ENCODE data around the gene ZP1. TPM values are rescaled to one million over a fixed set of nuclear protein-coding genes. Genes with fewer than 3 reads are reported as not detected.
A peak's percentile ranks its signal among the peaks of the same experiment; 100 is the strongest.

The ZP1 gene
- total and polyA plus RNA-seq, 5 donors = 0.16 TPM; not detected in 4

DNA sequence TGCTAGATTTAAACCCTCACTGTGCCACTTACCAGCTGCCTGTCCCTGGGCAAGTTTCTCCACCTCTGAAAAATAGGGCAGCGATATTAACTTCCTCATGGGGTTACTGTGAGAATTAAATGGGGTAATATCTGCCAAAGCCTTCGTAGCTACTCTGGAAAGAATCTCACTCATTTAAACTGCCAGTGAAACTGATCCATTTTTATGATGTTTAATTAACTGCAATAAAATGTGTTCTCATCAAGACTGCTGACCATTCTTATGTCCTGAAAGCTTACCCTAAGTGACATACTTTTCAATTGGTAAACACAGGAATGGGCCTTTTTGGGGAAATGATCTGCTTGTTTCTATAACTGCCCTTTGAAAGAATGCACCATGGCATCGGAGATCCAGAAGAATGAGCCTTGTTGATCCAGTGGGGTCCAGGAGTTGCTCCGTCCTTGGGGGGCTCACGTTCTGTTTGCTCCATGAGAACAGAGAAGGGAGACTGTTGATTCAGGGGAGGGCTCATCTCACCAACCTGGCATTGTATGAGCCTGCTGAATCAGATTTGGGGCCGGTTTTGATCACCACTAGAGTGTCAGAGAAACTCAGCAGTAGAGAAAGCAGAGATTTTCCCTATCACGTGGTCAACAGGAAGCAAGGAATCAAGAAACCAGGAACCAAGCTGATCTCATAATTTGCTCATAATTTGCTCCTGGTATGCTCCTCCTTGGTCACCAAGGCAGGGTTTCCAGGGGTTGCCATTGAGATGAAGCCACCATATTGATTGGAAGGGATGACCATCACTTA is 32.4 kb upstream of the ZP1 start:
- DNase-seq (peak in 1 of 3 donors; percentile 2), ATAC-seq (no peak)
- Histone ChIP-seq H3K9me3 (ENCODE audit: control insufficient read depth, low read length) (no peaks in the 10 kb centered on the region), H3K27me3 (ENCODE audit: control insufficient read depth, insufficient read depth) (no peaks in the 10 kb centered on the region), H3K4me1 (ENCODE audit: control insufficient read depth, insufficient read depth, low read length) (no peaks in the 10 kb centered on the region), H3K4me3 (ENCODE audit: low read length) (no peak overlapping the region), H3K27ac (ENCODE audit: low read length) (no peak overlapping the region)
- WGBS = 54% methylated on average over 7 of the region's 7 CpGs
- intact Hi-C loops (cut with DNase I) = loop anchor here (5.0 to 10.0 kb wide), 6 partner anchors 52 to 352 kb away; no protein-coding TSS in a partner anchor

DNA sequence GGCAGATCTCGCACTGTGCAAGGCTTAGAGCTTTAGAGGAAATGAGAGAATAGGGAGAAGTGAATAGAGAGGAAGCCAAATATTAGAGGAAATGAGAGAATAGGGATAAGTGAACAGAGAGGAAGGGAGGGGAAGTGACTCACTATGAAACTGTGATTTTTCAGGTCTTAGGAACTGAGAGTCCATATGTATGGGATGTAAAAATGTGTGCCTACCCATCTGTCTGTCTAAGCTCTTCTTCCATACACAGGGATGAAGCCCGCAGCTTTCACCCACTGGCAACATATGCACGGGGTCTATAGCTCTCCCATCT is 31.9 kb upstream of the ZP1 start:
- intact Hi-C loops (cut with DNase I) = loop anchor here in 3 of 4 donors (5.0 to 10.0 kb wide), 3 partner anchors 67 to 349 kb away; no protein-coding TSS in a partner anchor
- DNase-seq = no peak
- ATAC-seq = no peak
- Histone ChIP-seq H3K9me3 (ENCODE audit: control insufficient read depth, low read length) (no peaks in the 10 kb centered on the region), H3K4me1 (ENCODE audit: control insufficient read depth, insufficient read depth, low read length) (peaks cover 1% of the 10 kb centered on the region), H3K27ac (ENCODE audit: low read length) (no peak overlapping the region), H3K4me3 (ENCODE audit: low read length) (no peak overlapping the region), H3K27me3 (ENCODE audit: control insufficient read depth, insufficient read depth) (no peaks in the 10 kb centered on the region)
- 74% methylated on average over 3 of the region's 3 CpGs for WGBS

DNA sequence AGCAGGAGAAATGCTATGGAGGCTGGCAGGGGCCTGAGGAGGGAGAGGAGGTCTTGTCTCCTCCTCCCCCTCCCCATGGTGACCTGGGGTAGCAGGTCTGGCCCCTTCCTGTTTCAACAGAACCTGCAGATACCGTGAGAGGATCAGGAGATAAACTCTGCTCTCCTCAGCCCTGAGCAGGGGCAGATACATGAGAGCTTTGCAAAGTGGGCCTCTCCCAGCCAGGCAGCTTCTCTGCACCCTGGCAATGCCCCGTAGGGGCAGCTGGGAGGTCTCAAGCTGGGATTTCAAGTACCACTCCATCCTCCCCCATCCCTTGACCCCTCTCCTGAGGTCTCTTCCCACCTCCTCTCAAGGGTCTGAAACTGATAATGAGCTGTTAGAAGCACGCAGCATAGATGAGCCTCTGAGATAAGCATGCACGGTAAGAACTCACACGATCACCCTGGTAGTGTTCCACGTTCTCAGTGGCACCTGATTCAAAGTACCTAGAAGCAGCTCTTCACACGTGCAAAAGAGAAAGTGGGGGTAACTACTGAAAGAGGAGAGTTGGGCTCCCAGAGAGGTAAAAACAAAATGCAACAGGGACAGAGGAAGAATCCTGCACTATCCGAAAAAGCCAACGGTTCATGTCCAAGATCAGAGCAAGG is 30.4 kb upstream of the ZP1 start:
- Histone ChIP-seq H3K27ac (ENCODE audit: low read length) (no peak overlapping the region), H3K4me1 (ENCODE audit: control insufficient read depth, insufficient read depth, low read length) (peaks cover 10% of the 10 kb centered on the region), H3K4me3 (ENCODE audit: low read length) (no peak overlapping the region), H3K27me3 (ENCODE audit: control insufficient read depth, insufficient read depth) (no peaks in the 10 kb centered on the region), H3K9me3 (ENCODE audit: control insufficient read depth, low read length) (no peaks in the 10 kb centered on the region)
- ATAC-seq (no peak), DNase-seq (no peak)
- intact Hi-C loops (cut with DNase I) = loop anchor here in 3 of 4 donors (5.0 to 10.0 kb wide), 3 partner anchors 65 to 348 kb away; no protein-coding TSS in a partner anchor
- WGBS = 60% methylated on average over 9 of the region's 9 CpGs

DNA sequence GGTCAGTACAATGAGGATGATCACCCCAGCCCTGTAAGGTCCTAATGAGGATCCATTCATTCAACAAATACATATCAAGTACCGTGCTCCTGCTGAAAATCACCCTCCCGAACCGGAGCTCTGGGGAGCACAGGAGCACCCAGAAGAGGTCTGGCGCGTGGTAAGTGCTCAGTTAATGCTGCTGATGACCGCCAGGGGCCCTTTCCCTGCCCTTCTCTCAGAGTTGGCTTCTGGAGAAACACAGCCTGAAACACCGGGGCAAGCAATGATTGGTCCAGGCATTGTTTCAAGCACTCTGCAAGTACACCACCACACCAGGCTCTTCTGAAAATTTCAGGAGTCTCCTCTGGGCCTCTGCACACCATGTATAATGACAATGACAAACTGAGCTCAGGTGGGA is 29.2 kb upstream of the ZP1 start:
- peak in 1 of 3 donors; percentile 20 for DNase-seq
- H3K4me1 ChIP-seq (ENCODE audit: control insufficient read depth, insufficient read depth, low read length) = peaks cover 10% of the 10 kb centered on the region
- no peak for ATAC-seq

DNA sequence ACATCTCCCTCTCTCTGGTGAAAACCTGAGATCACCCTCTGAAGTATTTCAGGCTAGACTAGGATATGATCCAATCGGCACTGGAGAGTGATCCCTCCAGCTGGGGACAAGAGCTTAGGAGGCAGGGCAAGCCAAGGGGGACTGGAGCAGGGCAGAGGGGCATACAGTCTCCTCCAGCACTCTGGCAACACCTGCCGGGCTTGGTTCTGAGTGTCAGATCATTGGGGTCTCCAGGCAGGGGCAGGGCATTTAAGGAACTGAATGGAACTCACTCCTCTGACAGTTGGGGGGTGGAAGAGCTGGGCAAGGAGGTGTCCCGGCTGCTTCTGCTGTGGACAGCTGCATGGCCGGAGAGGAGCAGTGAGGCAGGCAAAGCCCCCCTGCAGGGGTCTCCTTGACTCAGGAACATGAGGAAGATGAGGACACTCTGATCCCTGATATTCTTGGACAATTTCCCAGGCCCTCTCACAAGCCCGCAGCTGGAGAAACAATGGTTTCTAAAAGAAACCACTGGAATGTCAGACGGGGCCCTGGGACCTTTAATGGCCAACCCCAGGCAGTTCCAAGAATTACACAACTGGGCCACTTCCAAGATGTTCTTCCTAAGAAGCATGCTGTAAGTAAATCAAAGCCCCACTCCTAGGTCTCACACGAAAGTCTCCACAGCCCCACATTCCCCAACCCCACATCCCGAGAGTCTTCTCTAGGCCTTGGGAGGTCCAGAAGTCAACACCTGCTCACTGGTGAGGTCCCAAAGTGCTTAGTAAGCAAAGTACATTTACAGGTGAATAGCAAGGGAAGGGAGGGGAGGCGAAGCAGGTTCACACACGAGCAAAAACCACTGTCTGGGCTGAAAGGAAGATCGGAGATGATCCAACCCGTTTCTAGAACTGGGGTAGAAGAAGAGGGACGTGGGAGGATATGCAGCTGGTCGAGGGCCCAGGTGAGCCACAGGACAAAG is 26.6 kb upstream of the ZP1 start:
- intact Hi-C loops (cut with DNase I) = no loop called here
- peak; percentile 18 to 51 for ATAC-seq
- H3K27me3 ChIP-seq (ENCODE audit: control insufficient read depth, insufficient read depth) = no peaks in the 10 kb centered on the region
- H3K27ac ChIP-seq (ENCODE audit: low read length) = peak overlapping the region; percentile 42
- WGBS = 61% methylated on average over 14 of the region's 14 CpGs
- no peaks in the 10 kb centered on the region for H3K9me3 ChIP-seq (ENCODE audit: control insufficient read depth, low read length)
- no peak overlapping the region for H3K4me3 ChIP-seq (ENCODE audit: low read length)
- peak in 2 of 3 donors; percentile 45 to 66 for DNase-seq
- peaks cover 14% of the 10 kb centered on the region for H3K4me1 ChIP-seq (ENCODE audit: control insufficient read depth, insufficient read depth, low read length)

More for the DNA sequence above, 29.2 kb upstream of the ZP1 start:
- WGBS = 79% methylated on average over 7 of the region's 7 CpGs
- Histone ChIP-seq H3K27me3 (ENCODE audit: control insufficient read depth, insufficient read depth) (no peaks in the 10 kb centered on the region), H3K4me3 (ENCODE audit: low read length) (no peak overlapping the region), H3K9me3 (ENCODE audit: control insufficient read depth, low read length) (no peaks in the 10 kb centered on the region), H3K27ac (ENCODE audit: low read length) (no peak overlapping the region)
- intact Hi-C loops (cut with DNase I) = loop anchor here in 3 of 4 donors (5.0 to 10.0 kb wide), 3 partner anchors 64 to 347 kb away; no protein-coding TSS in a partner anchor

DNA sequence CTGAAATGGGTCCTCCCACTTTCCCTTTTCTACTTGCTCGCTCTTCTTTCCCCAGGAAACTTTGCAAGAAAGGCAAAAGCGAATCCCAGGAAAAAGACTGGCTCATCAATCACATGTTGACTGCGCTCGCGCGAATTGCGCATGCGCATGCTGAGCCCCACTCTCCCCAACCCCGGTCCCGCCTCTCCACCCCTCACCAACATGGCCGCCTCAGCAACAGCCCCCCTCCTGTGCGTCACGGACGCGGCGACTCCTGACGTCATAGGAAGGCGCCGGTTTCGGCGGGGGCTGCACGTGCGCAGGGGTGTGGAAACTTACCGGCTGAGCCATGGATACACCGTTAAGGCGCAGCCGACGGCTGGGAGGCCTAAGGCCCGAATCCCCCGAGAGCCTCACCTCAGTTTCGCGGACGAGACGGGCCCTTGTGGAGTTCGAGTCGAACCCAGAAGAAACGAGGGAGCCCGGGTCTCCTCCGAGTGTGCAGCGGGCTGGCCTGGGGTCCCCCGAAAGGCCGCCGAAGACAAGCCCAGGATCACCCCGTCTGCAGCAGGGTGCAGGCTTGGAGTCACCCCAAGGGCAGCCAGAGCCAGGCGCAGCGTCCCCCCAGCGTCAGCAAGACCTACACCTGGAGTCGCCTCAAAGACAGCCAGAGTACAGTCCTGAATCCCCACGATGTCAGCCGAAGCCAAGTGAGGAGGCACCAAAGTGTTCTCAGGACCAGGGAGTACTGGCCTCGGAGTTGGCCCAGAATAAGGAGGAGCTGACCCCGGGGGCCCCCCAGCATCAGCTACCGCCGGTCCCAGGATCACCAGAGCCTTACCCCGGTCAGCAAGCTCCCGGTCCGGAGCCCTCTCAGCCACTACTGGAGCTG is 25.3 kb upstream of the ZP1 start, which contains the start of gene CCDC86:
CCDC86 (plus strand) TSS at position 317 of the 871 bp plus-strand sequence; CDS start at position 329, 12 bp downstream.
- H3K27me3 ChIP-seq (ENCODE audit: control insufficient read depth, insufficient read depth) = no peaks in the 10 kb centered on the region
- intact Hi-C loops (cut with DNase I) = no loop called here
- DNase-seq = peak; percentile 98 to 99 (median 99)
- H3K27ac ChIP-seq (ENCODE audit: low read length) = peak within 1 kb of the TSS; percentile 37
- no peaks in the 10 kb centered on the region for H3K9me3 ChIP-seq (ENCODE audit: control insufficient read depth, low read length)
- peak within 1 kb of the TSS; percentile 64 for H3K4me3 ChIP-seq (ENCODE audit: low read length)
- ATAC-seq = peak; percentile 96 to 97
- peaks cover 14% of the 10 kb centered on the region for H3K4me1 ChIP-seq (ENCODE audit: control insufficient read depth, insufficient read depth, low read length)
- under 1% methylated on average over 57 of the region's 57 CpGs for WGBS

DNA sequence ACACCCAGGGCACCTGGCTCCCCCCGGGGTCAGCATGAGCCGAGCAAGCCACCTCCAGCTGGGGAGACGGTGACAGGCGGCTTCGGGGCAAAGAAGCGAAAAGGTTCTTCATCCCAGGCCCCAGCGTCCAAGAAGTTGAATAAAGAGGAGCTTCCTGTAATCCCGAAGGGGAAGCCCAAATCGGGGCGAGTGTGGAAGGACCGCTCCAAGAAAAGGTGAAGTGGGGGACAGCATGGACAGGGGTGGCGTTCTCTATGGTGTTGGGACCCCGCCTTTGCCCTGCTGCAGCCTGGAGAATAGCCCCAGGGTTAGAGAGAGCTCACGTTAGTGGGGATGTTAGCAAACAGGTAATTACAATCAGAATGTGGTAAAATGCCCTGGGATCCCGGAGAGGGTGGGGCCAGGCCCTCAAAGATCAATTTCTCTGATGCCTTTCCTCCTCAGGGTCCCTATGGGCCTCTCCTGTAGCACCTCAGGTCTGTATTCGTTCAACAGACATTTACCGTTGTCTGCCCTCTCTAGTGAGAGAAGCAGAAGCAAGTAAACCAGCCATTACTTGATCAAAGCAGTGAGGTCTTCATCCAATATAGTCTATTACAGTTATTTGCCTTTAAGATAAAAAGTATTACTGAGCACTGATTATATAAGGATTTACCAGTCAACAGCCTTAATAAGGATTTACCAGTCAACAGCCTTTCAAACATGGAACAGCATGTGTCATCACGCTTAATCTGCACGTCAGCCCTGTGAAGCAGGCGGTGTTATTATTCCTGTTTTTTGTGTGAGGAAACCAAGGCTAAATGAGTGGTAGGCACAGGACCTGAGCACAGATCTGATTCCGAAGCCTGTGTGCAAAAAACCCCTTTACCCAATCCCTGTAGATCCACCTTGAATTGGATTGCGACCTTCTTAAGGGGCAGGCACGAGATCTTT is 24.4 kb upstream of the ZP1 start:
- no peak for ATAC-seq
- Histone ChIP-seq H3K4me3 (ENCODE audit: low read length) (peak overlapping the region; percentile 64), H3K27ac (ENCODE audit: low read length) (no peak overlapping the region), H3K9me3 (ENCODE audit: control insufficient read depth, low read length) (no peaks in the 10 kb centered on the region), H3K27me3 (ENCODE audit: control insufficient read depth, insufficient read depth) (no peaks in the 10 kb centered on the region), H3K4me1 (ENCODE audit: control insufficient read depth, insufficient read depth, low read length) (peaks cover 14% of the 10 kb centered on the region)
- WGBS = 16% methylated on average over 23 of the region's 23 CpGs
- no peak for DNase-seq
- intact Hi-C loops (cut with DNase I) = no loop called here

DNA sequence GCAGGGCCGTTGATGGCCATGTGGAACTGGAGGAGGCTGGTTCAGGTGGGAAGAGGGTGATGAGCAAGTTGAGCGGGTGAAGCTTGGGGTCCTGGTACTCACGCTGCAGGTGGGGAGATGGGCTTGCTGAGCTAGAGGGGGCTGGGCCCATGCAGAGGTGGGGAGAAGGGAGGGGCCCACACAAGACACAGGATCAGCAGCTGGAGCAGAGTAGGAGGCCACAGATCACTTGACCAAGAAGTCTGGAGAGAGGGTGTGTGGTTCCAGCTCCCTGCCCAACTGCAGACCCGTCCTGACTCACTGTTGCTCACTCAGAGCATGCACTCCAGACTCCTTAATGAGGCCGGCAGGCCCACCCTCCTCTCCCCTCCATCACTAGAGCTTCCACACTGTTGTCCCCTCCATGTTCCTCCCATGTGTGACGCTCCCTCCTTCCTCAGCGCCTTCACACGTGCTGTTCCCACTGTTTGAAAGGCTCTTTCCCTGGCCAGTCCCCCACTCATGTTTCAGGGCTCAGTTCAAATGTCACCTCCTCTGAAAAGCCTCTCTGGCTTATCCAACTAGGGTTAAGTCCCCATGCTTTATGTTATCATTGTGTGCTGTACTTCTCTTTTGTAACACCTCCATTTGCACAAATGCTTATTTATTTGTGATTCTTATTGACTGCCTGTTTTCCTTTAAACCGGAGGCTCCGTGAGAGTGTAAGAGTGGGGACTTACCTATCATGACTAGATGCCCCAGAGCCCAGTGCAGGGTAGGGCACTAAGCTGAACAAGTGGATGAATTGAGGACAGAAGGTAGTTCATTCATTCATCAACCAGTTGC is 23.1 kb upstream of the ZP1 start:
- 60% methylated on average over 10 of the region's 10 CpGs for WGBS
- DNase-seq (no peak), ATAC-seq (no peak)
- H3K4me3 ChIP-seq (ENCODE audit: low read length) = no peak overlapping the region
- H3K27me3 ChIP-seq (ENCODE audit: control insufficient read depth, insufficient read depth) = no peaks in the 10 kb centered on the region
- intact Hi-C loops (cut with DNase I) = no loop called here
- peaks cover 14% of the 10 kb centered on the region for H3K4me1 ChIP-seq (ENCODE audit: control insufficient read depth, insufficient read depth, low read length)
- H3K27ac ChIP-seq (ENCODE audit: low read length) = no peak overlapping the region
- no peaks in the 10 kb centered on the region for H3K9me3 ChIP-seq (ENCODE audit: control insufficient read depth, low read length)

DNA sequence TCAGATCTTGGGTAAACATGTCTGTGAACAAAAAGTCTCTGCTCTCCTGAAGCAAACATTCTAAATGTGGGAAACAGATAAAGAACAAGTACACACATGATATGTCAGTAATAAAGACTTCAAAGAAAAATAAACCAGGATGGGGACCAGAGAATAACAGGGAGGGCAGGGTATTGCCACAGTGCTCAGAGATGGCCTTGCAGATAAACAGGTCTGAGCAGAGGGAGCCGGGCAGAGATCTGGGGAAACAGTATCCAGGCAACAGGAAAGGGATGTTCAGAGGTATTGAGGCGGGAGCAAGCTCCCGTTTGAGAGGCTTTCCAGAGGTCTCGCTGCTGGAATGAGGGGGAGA is 22.5 kb upstream of the ZP1 start:
- Histone ChIP-seq H3K4me3 (ENCODE audit: low read length) (no peak overlapping the region), H3K27ac (ENCODE audit: low read length) (no peak overlapping the region), H3K9me3 (ENCODE audit: control insufficient read depth, low read length) (no peaks in the 10 kb centered on the region), H3K4me1 (ENCODE audit: control insufficient read depth, insufficient read depth, low read length) (peaks cover 14% of the 10 kb centered on the region), H3K27me3 (ENCODE audit: control insufficient read depth, insufficient read depth) (no peaks in the 10 kb centered on the region)
- no peak for DNase-seq
- ATAC-seq = no peak
- 40% methylated on average over 4 of the region's 4 CpGs for WGBS
- intact Hi-C loops (cut with DNase I) = no loop called here
